ENCODE measurements around the gene PODNL1. TPM values are rescaled to one million over a fixed set of nuclear protein-coding genes. Genes with fewer than 3 reads are reported as not detected.

Gene PODNL1
- total RNA-seq, 1 donor from 2014 or later, result not detected

DNA sequence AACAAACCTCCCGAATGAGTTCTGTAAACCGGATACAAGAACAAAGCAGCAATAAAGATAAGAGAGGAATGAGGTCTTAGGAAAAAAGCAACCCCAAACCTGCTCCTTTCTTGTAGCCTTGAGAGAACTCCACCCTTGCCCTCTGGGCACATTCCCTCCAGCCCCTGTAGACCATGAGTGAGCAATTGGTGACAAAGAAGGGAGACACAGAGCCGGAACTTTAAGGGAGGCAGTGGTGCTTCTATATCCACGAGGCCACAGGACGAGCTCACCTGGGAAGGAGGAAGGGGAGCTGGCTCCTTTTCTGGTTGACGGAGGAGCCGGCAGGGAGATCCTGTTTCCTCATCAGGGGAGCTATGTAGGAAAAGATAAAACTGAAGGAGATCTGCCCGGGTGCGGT lies 45.3 kb downstream of the PODNL1 start:
- DNase-seq (ENCODE audit: low read depth in 2 of 2), result no peak

GRCh38 chr19:13890136-13890535 lies 48.1 kb downstream of the PODNL1 start:
- DNase-seq (ENCODE audit: low read depth in 2 of 2), result no peak

DNA sequence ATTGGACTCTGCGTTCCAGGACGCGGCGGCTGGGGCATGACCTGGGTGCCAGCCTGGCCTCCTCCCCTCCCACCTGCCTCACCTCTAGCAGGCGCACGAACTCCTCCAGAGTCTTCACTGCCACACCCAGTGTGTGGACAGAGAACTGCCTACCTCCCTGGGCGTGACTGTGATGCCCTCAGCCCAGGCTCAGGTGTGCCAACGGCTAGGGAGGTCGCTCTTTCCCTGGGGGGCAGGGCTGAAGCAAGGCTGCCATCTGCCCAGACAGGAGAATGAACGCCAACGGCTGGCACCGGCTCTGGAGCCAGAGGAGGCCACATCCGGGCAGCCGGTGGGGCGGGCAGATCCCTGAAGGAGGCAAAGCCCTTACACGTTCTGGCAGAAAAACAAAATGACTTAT lies 49.9 kb downstream of the PODNL1 start:
- no peak for DNase-seq (ENCODE audit: low read depth in 2 of 2)

DNA sequence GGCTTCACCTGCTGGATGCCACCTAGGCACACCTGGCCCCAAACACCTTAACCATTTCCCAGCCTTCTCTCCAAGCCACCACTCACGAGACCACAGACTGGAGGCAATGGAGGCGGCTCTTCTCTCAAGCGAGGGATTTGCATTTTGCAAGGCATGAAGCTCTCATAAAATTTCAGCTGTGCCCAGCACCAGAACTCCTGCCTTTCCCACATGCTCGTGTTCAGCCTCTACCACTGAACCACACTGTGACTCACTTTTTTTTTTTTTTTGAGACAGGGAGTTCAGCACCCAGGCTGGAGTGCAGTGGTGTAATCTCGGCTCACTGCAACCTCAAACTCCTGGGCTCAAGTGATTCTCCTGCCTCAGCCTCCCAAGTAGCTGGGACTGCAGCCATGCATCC lies 50.7 kb downstream of the PODNL1 start:
- no peak for DNase-seq (ENCODE audit: low read depth in 2 of 2)

DNA sequence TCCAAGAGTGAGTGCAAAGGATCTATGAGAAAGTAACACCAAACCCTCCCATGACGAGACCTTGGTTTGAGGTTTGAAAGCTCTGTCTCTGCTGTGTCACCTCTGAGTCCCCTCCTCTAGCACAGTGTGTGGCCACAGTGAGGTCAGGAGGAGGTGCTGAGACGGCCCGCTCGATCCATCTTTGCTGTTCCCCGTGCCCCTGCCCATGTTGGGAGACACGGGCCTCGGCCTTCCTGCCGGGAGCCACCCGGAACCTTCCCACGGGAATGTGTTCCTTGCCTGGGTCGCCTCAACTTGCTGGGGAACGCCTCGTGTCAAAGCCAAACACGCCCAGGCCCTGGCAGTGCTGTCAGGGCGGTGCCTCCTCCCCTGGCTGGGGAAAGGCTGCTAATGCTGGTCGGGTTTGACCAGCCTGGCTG lies 51.2 kb downstream of the PODNL1 start:
- DNase-seq (ENCODE audit: low read depth in 2 of 2), result no peak

DNA sequence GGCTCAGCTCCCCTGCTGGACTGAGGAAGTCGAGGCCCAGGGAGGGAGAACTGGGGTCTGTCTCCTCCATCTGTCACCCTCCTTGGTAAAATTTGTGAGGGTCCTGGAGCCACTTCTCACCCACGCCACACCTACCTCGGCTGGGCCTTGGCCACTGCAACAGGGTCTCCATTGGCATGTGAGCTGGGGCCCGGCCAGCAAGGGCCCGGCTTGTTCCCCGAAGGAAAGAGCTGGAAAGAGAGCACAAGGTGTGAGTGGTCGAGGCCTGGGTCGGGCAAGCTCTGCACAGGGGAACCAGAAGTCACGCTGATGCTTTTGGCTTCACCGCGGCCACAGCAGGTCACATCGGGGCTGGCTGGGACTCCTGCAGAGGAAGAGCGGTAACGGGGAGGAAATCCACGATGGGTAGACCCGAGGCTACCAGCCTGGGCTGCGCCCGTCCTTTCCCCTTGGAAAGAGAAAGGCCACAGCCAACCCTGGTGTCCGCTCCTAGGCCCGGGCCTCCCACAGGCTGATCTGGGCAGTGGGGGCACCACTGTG lies 52.3 kb downstream of the PODNL1 start:
- DNase-seq (ENCODE audit: low read depth in 2 of 2), result no peak

DNA sequence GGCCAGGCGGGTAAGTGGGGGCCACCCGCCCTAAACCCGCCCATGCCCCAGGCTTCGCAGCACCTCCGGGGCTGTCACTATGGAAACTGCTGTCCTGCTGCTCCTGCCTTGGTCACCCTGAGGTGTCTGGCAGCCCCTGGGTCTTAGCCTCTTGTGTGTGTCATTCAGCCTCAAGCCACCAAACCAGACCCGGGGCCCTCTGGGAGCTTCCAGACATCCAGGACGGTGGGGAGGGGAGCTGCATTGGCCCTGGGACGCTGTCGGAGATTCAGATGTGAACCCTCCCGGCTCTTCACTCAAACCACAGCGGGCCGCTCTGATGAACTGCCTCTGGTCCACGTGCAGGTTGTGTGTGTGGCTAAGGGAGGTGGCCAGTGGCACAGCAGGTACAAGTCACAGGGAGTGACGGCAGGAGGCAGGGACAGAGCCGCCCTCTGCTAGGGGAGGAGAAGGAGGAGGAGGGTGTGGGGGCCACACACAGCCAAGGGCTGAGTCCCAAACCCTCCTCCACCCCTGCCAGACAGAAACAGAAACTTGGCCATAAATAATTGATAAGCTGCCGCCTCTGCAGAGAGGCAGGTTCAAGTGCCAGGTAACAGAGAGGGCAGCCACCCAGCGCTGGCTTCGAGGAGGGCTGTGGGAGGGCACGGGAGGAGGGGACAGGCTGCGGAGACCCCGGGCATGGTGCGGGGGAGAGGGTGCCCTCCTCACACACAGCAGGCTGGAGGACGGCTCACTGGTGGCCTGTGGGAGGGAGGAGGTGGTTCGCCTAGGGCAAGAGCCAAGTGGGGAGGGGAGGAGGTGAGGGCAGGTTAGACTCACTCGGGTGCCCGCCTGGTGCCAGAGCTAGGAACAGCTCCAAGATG lies 53.3 kb downstream of the PODNL1 start:
- no peak for DNase-seq (ENCODE audit: low read depth in 2 of 2)

GRCh38 chr19:13883516-13884064 lies 54.6 kb downstream of the PODNL1 start:
- no peak for DNase-seq (ENCODE audit: low read depth in 2 of 2)

DNA sequence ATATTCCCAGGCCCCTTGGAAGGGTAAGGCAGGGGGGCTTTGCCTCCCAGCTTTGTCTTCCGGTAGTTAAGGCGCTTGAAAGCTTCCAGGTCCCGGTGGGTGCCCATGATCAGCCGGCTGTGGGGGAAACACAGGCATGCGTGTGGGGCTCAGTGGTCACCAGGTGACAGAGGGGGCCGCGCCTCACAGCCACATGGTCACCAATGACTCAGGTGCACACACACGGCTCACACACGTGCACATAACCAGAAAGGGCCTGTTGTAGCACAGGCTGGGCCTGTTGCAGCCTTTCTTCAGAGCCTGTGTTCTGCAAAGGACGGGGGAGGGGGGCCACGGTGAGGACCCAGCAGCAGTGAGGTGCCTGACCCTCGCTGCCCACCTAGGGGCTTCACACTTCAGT lies 55.4 kb downstream of the PODNL1 start:
- DNase-seq (ENCODE audit: low read depth in 2 of 2), result no peak

DNA sequence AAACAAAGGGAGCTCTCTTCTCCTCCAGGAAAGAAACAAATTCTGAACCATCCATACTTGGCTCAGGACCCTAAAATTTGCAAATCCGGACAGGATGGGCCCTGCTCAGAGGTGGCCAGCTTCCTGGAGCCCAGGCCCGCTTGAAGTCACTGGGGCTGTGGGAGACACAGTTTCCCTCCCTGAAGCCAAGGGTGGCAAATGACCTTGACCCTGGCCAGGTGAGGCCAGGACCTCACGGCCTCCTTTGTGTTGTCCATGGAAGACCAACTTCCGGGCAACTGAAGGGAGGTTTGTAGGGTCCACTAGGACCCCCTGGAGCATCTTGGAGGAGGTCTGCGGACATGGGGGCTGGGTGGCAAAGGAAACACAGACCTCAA lies 55.8 kb downstream of the PODNL1 start:
- no peak for DNase-seq (ENCODE audit: low read depth in 2 of 2)

DNA sequence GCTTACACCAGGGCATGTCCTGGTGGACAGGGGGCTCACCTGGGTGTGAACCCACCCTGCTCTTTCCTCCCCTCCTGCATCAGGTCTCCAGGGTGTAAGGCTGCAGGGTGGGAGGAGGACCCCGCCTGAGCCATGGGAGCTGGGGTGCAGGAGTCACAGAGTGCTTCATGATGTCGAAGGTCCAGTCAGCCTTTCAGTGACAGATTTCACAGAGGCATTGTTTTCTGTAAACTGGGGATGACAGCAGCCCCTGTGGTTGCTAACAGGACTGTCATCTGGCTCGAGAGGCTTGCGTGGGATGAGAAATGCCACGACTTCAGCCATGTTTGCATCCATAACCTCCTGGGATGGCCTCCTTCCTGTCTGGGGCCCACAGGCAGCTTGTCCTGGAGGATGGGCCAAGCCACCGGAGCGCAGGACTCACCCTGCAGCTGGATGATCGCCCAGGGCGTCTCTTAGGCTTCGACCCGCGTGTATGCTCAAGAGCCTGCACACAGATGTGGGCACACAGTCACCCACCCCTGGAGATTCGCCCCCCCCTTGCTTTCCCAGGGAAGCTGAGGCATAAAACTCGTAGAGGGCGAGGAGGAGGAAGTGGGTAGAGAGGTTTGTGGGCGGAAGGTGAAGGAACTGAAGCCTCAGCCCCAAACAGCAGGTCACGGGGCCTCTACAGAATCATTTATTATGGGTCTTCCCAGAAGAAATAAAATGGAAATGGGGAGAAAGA lies 56.4 kb downstream of the PODNL1 start:
- DNase-seq (ENCODE audit: low read depth in 2 of 2), result no peak

GRCh38 chr19:13881251-13881691 lies 56.9 kb downstream of the PODNL1 start:
- no peak for DNase-seq (ENCODE audit: low read depth in 2 of 2)

Other genes starting within 250 kb of the PODNL1 start
- gene MRI1, start 173.9 kb downstream of the PODNL1 start, total RNA-seq, result 20.4 and 24.5 TPM in 2 replicates
- 32.9 and 34.5 TPM in 2 replicates for gene C19orf53, start 164.0 kb downstream of the PODNL1 start, total RNA-seq
- gene ZSWIM4, start 143.0 kb downstream of the PODNL1 start, total RNA-seq, result 8.5 and 18.6 TPM in 2 replicates
- gene NANOS3, start 61.3 kb downstream of the PODNL1 start, total RNA-seq, result 0.25 TPM in 1 of 2 replicates, not detected in the other
- gene BRME1, start 32.3 kb downstream of the PODNL1 start, total RNA-seq, result 0.25 and 0.39 TPM in 2 replicates
- gene CC2D1A, start 32.2 kb downstream of the PODNL1 start, total RNA-seq, result 3.7 and 5.6 TPM in 2 replicates
- gene DCAF15, start 14.1 kb upstream of the PODNL1 start, total RNA-seq, result 7.1 and 10.4 TPM in 2 replicates
- 1.8 and 3.8 TPM in 2 replicates for gene RFX1, start 67.9 kb upstream of the PODNL1 start, total RNA-seq
- gene RLN3, start 89.7 kb upstream of the PODNL1 start, total RNA-seq, result not detected in 2 replicates
- gene IL27RA, start 93.3 kb upstream of the PODNL1 start, total RNA-seq, result 1.1 and 3.1 TPM in 2 replicates
- under 0.01 TPM in 1 of 2 replicates, not detected in the other for gene PALM3, start 123.7 kb upstream of the PODNL1 start, total RNA-seq
- 0.13 TPM in 2 replicates for gene MISP3, start 134.4 kb upstream of the PODNL1 start, total RNA-seq
- not detected in 2 replicates for gene C19orf67, start 147.4 kb upstream of the PODNL1 start, total RNA-seq
- 7.8 and 12.3 TPM in 2 replicates for gene SAMD1, start 152.3 kb upstream of the PODNL1 start, total RNA-seq
- gene PRKACA, start 179.3 kb upstream of the PODNL1 start, total RNA-seq, result 36.5 and 46.1 TPM in 2 replicates
- gene ASF1B, start 198.2 kb upstream of the PODNL1 start, total RNA-seq, result 10.1 and 17.8 TPM in 2 replicates

All from dermis microvascular lymphatic vessel endothelial cell (primary cell).